Panc1 (cell line): ENCODE measurements around the gene RLIM.

Experiments used
- CTCF ChIP-seq: fragments of 450-650 bp; IDR thresholded peaks from 2 replicates; pipeline ENCODE4 v1.5.1; 2017; ENCODE audit warnings: mild to moderate bottlenecking
- POLR2AphosphoS5 ChIP-seq: IDR thresholded peaks from 2 replicates; pipeline ENCODE4 v1.6.1; 2012; ENCODE audit warnings: mild to moderate bottlenecking, low read depth, low read length, moderate library complexity
- REST ChIP-seq, 2 experiments: IDR thresholded peaks; 2 replicates each; pipeline ENCODE4 v1.6.1; 2011 to 2012; ENCODE audit warnings: low read depth in 2 of 2, control low read depth in 1 of 2, low read length in 1 of 2, mild to moderate bottlenecking in 1 of 2, moderate library complexity in 1 of 2; ENCODE audit not compliant: insufficient read depth in 1 of 2
- SIN3A ChIP-seq: IDR thresholded peaks from 2 replicates; pipeline ENCODE4 v1.6.1; 2012; ENCODE audit warnings: low read depth, mild to moderate bottlenecking, low read length, moderate library complexity, borderline replicate concordance; ENCODE audit not compliant: insufficient read depth
- TCF7L2 ChIP-seq: IDR thresholded peaks from 2 replicates; pipeline ENCODE4 v1.6.1; 2011; ENCODE audit warnings: mild to moderate bottlenecking, low read depth, low read length, inconsistent platforms

GRCh38 chrX:74614093-74614909, at the start of gene RLIM:
- TF ChIP-seq CTCF (no peak), POLR2AphosphoS5 (peak; percentile 66), TCF7L2 (peak; percentile 66; the same call in 1 of the 2 replicates), SIN3A (no peak), REST (IDR thresholded peaks at IDR 0.05; ENCODE audit: insufficient read depth in 1 of 2, low read depth in 2 of 2, low read length in 1 of 2) (no peak)
